GM18499 (cell line): Measurements from ENCODE around the gene ADGRB3.

Source experiments
- ATAC-seq: cut with Tn5 transposase; IDR thresholded peaks from one replicate; pipeline ENCODE4 v1.9.1; 2021; ENCODE audit warnings: moderate number of reproducible peaks; ENCODE audit not compliant: insufficient read depth, unreplicated experiment

Gene ADGRB3

DNA sequence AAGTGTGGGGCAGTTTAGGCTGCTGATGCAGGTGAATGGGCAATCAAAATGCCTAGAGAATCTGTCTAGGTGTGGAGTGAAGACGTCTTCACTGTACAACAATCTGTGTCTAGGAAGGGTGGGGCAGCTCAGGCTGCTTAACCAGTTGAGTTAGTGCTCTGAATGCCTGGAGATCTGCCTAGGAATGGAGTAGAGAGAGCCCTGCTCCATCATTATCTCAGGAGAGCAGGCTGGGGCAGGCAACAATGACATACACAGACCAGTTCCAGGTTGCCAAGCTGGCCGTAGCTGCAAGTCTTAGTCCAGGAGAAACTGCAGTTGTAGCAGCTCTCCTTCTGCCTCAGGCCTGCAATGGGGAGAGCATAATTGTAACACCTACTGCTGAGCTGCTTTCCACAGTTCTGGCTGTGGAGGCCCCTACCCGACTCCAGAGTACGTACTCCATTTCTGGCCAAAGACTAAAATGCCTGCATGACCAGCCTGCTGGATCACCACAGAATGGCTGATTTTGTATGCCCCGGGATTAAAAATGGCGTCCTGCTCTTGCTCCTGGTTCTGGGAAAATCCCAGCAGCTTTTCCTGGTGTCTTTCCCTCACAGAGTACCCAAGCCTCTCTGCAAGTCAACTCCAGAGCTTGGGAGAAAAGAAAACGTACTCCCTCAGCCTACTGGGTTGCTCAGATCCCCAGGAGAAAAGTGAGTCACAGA lies 545.4 kb downstream of the ADGRB3 start:
- ATAC-seq = no peak

DNA sequence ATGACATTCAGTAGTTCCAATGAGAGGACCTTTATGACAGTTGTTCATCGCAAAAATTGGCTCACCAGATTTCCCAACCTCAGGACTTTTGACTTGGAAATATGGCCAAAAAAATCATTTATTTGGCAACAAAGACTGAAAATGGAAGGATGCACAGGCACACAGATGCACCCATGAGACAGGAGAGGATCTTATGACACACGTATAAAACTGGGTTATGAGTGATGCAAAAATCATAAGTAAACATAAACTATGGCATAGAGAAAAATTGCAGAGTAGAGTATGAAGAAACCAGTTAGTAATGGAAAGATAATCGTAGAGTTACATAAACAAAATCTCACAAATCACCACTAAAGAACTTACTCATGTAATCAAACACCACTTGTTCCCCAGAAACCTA lies 546.9 kb downstream of the ADGRB3 start:
- no peak for ATAC-seq

DNA sequence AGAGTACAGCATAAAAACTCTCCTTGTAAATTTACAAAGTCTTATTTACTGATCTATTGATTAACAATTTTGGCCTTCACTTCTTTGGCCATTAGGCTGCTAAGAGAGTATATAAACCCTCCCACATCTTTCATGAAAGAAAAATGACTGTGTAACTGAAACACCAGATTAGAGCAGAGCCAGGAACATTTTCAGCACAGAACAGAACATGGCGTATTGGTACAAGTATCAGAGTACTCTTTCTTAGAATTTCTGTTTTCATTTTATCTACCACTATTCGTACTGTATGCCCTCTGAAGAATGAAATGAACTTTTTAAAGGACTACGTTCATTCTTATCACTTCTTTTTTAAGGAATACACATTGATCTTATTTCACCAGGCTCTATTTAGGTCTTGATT lies 550.2 kb downstream of the ADGRB3 start:
- no peak for ATAC-seq

DNA sequence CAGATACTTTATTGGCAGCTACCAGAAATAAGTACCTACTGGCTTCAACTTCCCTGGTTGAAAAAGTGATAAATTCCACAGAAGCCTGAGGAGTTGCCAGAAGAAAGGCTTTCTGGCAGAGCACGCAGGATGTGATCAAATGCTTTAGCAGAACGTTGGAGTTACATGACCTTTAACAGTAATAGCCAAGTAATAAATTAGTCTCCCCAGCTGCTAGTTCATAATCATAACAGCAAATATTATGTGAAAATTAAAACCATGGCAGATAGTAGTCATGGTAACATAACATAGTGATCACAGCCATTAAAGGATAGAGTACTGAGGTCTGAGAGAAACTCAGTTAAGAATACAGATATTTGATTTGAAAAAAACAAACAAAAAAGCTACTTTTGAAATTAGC lies 567.7 kb downstream of the ADGRB3 start:
- ATAC-seq = no peak

DNA sequence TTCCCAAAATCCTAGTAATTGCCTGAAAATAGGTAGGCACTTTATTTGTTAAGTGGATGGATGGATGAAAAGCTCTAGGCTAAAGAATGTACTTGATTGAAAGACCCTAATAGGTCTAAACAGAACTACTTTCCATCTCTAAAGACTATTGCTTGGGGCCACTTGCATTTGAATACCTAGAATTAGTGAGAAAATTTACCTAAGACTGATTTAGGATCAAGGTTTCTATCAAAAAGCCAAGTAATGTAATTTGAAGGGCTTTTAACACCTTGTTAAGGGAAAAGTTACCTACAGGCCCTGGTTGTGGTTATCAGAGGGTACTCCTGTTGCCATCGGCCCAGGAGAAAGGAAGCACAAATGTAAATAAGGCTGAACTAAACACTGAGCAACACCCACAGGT lies 581.0 kb downstream of the ADGRB3 start:
- no peak for ATAC-seq

DNA sequence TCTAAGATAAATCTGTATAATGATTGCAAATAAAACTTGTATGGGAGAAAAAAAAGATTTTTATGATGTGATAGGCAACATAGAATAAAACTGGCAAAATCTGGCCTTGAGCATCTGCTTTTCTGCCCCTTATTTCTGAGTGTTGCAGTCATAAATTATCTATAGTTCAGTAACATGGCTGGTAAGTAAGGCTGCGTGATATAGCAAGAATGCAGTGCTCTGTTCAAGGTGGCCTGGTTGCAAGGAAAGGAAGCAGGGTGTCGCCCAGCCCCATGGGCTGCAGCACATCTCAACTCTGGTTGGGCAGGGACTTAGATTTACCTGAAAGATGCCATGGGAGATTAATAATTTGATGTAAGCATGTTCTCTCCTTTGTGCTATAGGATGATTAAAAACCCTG lies 582.3 kb downstream of the ADGRB3 start:
- no peak for ATAC-seq

DNA sequence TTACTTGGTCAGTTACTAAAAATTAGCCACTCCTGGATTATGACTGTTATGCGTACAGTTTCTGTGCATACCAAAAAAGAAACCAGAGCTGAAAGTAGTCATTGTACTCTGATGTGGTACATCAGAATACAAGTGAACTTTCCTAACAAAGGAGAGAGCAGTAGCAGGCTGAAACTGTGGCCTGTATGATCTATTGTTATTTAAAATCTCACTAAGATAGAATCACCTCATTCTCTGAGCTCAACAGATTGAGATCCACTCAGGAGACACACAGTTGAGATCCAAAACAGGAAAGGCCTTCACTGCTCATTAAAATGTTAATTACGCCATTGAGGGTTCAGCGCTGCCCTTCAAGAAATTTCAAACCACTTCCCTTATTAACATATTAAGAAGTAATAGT lies 585.3 kb downstream of the ADGRB3 start:
- no peak for ATAC-seq

DNA sequence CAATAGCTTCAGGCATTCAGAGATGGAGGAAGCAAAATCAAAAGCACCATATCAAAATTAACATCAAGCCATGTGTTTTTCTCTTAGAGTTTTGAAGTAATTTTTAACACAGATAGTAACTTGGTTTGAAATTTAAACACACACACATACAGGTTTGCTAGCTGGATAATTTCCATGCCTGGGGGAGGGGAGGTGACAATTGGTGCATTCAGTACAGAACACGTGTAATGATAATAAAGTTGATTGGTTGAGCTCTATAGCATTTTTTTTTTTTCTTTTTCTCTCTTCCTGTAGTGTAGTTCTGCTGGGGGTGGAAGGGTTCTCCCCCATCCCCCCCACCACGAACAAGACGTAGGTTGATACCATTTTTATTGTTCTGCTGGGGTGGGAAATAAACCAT lies 596.9 kb downstream of the ADGRB3 start:
- ATAC-seq = no peak

DNA sequence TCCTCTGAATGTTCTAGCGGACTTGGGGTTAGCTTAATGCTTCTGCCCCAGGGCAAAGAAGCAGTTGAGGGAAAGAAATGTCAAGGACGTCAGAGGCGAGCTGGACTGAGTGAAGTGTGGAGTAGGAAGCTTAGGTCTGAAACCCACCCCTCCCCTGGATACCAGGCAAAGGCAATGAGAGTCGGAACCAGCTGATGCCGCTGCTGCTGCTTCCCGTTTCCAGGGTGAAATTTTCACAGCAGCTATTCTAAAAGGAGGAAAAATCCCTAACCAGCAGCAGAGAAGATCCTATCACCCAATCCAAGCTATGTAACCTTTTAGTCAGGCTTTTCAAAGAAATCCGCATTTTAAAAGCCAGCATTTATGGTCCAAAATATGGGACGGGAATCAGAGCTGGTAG lies 597.4 kb downstream of the ADGRB3 start:
- peak; percentile 12 for ATAC-seq

DNA sequence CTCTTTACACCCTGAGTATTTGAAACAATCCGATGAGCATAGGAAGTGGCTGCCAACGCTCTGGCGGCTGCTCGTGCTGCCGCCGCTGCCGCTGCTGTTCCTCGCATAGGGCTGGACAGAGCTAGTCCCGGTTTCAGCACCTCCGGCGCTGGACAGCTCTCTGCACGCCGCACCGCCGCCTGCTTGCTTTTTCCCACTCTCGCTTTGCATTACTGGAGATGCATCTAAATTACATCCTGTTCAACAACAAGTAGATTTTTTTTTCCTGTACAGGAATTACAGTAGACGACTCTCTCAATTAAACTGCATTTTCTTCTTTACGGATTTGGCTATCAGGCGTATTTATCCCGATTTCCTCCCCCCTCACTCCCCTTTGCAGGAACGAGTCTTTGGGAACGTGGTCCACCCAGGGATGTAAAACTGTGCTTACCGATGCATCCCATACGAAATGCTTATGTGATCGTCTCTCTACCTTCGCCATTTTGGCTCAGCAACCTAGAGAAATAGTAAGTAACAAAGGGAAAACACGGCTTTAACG lies 597.9 kb downstream of the ADGRB3 start:
- ATAC-seq = peak; percentile 75

DNA sequence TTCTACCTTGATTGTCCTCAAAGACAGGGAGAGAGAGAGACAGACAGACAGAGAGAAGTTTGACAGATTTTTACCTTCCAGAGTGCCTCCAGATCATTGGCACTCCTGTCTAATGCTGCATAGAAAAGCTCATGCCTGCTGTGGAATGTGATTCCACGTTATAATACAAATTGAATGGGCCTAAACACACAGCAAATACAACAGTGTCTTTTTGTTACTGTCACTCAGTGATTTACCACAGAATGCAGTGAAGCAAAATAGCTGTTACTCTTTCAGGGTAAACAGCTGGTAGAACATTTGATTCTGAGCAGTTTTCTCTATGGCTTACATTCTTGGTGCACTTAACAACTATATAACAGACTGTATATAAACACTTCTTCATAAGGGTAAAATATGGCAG lies 603.0 kb downstream of the ADGRB3 start:
- ATAC-seq = no peak

DNA sequence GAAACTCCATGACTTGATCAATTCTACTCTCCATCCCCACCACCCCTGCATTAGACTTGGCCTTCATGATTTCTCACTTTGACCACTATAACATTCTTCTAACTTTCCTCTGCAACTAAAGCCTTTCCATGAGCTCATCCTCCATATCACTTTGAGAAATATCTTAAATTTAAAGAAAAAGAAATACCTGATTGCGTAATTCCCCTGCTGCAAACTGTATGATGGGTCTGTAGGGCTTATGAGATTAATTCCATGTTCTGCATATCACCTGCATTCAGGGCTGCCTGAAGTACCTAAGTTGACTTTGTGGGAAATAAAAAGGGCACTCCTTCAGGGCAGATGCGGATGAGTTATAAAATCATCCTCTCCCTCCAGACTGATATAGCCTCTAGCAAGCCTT lies 611.9 kb downstream of the ADGRB3 start:
- ATAC-seq = no peak

DNA sequence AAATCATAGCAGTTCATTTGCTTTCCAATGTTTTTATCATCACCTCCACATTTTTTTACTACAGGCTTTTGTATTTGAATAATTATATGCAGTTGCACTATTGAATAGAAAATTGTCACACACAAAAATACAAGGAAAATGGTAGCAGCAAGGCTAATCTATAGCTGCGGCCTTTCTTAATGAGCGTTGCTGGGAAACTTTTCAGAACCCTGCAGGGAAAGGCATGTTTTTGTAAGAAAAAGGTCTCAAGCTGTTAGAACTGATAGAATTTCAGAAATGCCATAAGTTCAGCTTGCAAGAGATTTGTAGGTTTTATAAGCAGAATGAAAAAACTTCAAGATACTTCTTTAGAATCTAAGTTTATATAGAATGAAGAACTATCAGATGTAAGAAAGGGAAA lies 625.9 kb downstream of the ADGRB3 start:
- ATAC-seq = no peak

DNA sequence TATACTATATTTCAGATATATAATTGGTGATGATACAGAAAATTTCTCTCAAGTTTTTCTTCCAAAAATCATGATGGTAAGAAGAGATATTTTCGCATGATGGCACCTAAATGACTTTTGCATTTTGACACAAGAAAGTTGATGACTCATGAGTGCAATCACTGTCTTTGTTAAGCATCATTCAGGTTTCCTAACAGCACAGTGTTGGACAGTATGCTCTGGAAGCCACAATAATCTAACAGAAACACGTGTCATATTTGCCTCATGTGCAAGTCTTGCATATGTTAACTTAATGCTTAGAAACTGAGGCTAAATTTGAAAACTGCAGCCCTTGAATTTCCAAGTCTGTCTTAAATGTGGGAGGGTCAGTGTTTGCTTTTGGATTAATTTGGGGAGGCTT lies 628.2 kb downstream of the ADGRB3 start:
- ATAC-seq = no peak

DNA sequence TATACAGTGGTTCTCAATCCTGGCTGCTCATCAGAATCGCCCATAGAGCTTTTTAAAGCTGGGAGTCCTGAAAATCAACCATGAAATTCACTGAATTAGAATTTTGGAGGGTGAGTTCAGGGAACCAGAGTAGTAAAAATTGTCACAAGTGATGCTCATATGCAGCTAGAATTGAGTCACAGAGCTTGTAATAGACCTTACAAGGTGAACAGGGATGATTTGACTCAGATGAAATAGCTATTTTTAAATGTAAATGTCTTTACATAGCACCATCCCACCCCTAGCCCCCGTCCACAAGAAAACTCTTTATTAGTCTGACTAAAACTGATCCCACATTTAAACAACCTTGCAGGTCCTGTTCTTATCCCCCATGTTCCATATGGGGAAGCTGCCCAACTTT lies 630.0 kb downstream of the ADGRB3 start:
- ATAC-seq = no peak

DNA sequence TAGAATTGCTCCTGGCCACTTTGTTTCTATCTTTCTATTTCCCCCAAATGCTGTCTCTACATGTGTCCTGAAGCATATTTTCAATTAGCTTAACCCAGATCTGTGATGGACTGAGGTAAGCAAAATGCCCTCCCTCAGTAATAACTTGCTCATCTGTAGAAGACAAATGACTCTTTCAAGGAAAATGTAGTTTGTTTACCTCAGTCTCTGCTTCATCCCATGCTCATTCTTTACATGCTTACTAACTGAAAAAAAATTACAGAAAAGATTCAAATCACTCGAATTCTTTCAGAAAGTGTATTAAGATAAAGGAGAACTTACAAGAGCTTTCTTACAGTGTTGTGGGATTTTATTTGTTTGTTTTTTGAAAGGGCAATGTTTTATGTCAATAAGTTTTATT lies 630.6 kb downstream of the ADGRB3 start:
- ATAC-seq = no peak

DNA sequence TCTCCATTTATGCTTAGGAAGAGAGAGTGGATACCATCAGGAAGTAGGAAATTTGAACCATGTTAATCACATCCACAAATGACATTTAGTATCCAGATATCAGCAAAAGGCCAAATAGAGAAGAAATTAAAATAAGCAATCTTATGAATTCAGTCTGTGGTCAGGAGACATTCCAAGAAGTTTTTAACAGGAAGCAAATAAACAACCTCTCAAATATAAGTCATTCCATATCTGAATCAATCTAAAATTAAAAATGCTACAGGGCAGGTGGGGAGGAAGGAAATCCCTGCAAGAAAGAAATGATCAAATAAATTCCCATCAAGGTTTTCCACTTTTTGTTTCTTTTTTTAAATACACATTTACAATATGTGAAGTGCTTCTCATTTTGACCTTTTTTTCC lies 641.1 kb downstream of the ADGRB3 start:
- no peak for ATAC-seq

DNA sequence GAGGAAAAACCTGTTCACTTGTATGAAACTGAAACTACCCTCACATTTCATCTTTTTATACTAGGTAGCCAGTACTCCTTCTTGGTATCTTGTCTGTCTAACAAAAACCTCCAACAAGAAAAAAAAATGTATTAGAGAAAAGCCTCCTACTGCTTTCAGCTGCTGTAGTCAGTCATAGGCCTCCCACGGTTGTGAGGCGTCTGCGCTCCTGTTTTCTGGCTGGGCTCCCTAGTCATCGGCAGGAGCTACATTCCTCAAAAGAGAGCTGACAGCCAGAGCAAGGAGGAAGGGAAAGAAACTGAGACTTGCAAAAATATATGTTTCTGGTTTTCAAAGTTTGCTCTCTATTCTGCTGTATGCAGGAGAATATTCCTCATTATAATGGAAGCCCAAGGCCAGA lies 644.7 kb downstream of the ADGRB3 start:
- ATAC-seq = no peak

DNA sequence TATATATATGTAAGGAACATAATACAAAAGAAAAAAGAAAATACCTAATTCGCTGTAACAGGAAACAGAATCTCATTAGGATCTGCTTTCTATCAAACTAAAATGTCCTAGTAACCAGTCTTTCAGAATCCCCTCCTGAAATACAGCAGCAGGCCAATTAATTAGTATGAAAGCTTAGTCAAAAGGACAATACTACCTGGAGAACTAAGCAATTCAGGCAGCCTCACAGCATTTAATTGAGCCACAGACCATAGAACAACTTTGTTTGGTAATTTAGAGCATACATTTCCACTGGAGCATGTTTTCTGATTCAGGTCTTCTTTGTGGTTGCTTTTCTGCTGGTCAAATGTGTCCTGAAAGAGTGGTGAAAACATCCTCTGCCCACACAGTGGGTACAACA lies 645.8 kb downstream of the ADGRB3 start:
- ATAC-seq = no peak

DNA sequence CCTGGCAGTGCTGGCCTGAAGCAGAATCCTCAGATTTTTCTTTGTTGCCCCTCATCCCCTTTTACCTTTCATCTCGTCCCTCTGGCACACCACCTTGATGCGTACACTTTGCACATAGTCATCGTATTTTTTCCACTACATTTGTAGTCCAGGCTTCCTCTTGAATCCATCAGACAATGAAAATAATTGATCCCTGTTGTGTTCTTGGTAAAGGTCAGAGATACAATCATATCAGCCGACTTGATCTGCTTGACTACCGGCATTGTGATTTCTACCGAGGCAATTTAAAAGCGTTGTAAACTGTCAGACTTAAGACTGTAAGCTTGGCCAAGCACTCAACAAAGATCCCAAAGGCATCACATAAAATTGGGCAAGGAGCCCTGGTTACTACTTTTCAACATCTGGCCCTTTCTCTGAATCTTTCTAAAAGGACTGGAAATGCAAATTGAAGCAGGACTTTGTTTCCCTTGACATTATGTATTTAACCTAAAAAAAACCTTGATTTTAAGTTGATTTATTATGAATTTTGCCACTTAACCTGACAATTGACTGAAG lies 649.2 kb downstream of the ADGRB3 start:
- no peak for ATAC-seq

DNA sequence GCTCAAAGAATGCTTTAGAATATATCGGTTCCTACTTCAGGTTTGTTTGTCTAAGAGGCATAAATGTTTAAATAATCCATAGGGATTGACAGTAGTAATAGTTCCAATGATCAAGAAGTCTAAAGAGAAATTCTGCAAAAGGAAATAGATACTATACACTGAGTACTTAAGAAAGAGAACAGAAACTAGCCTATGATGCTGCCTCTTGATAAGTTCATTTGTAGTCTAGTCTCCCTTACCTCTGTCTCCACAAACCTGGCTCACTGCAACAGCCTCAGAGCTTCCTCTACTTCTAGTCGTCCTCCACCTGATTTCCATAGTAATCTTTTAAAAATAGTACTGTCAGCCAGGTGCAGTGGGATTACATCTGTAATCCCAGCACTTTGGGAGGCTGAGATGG lies 650.0 kb downstream of the ADGRB3 start:
- no peak for ATAC-seq

DNA sequence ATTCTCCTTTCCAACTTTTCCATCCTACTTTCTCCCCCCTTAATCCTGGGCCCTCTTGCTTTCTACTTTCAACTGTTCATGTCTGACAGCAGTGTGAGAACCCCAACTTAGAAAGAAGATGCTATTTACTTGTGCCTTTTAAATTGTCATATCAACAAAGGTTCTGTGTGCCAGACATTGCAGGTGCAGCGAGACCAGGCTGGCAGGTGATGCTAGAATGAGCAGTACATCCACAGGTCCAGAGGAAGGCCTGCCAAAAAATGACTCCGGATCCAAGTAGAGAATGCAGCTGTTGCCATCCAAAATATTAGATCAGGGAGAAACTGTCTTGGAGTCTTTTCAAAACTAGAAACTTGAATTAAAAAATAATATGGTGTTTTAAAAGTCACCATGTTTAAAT lies 651.2 kb downstream of the ADGRB3 start:
- no peak for ATAC-seq
